ENCODE results near the gene MYO9A. TPM values are rescaled to one million over a fixed set of nuclear protein-coding genes. Genes with fewer than 3 reads are reported as not detected.

The MYO9A gene
- polyA plus RNA-seq, 3 donors = 3.9 to 6.6 (median 5.0) TPM

- Mint-ChIP-seq H3K27ac (no peak overlapping the region), H3K9me3 (no peaks in the 10 kb centered on the region), H3K27me3 (ENCODE audit: low read depth in 3 of 3) (peaks cover 2 to 6% (median 4%) of the 10 kb centered on the region in 3 donors), H3K36me3 (no peaks in the 10 kb centered on the region), H3K4me1 (peaks cover 8% of the 10 kb centered on the region), H3K4me3 (no peak overlapping the region)
- DNase-seq = no peak
- Histone ChIP-seq H3K79me2 (ENCODE audit: insufficient read depth, low read length) (no peaks in the 10 kb centered on the region), H3K36me3 (replicated peaks in 1 of 2; ENCODE audit: control insufficient read depth in 1 of 2, insufficient read depth in 2 of 2, low read length in 2 of 2) (no peaks in the 10 kb centered on the region), H3K4me1 (ENCODE audit: control insufficient read depth in 1 of 2, insufficient read depth in 2 of 2, low read length in 2 of 2) (peaks cover 0 to 4% of the 10 kb centered on the region in 2 donors), H3K27me3 (ENCODE audit: control insufficient read depth in 2 of 2, insufficient read depth in 2 of 2, low read length in 2 of 2) (no peaks in the 10 kb centered on the region), H3K9ac (ENCODE audit: insufficient read depth, low read length, poor library complexity, severe bottlenecking) (no peak overlapping the region), H2AFZ (ENCODE audit: insufficient read depth, low read depth, low read length, poor library complexity, severe bottlenecking) (no peak overlapping the region), H3K4me2 (replicated peaks; ENCODE audit: extremely low read depth, low read length, poor library complexity, severe bottlenecking) (no peak overlapping the region), H3K27ac (ENCODE audit: low read depth in 1 of 2, low read length in 2 of 2) (no peak overlapping the region), H3K9me3 (replicated peaks in 1 of 2; ENCODE audit: control insufficient read depth in 1 of 2, insufficient read depth in 1 of 2, low read length in 2 of 2) (no peaks in the 10 kb centered on the region), H4K20me1 (ENCODE audit: insufficient read depth, low read length) (no peaks in the 10 kb centered on the region), H3K4me3 (replicated peaks in 1 of 3; ENCODE audit: low read depth in 2 of 3, low read length in 3 of 3) (no peak overlapping the region)
- TF ChIP-seq, protein P1, sequence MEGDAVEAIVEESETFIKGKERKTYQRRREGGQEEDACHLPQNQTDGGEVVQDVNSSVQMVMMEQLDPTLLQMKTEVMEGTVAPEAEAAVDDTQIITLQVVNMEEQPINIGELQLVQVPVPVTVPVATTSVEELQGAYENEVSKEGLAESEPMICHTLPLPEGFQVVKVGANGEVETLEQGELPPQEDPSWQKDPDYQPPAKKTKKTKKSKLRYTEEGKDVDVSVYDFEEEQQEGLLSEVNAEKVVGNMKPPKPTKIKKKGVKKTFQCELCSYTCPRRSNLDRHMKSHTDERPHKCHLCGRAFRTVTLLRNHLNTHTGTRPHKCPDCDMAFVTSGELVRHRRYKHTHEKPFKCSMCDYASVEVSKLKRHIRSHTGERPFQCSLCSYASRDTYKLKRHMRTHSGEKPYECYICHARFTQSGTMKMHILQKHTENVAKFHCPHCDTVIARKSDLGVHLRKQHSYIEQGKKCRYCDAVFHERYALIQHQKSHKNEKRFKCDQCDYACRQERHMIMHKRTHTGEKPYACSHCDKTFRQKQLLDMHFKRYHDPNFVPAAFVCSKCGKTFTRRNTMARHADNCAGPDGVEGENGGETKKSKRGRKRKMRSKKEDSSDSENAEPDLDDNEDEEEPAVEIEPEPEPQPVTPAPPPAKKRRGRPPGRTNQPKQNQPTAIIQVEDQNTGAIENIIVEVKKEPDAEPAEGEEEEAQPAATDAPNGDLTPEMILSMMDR (IDR thresholded peaks at IDR 0.05) = no peak
- whole genome bisulfite sequencing (ENCODE audit: insufficient coverage) = 97% methylated on average over 6 of the region's 8 CpGs
- intact Hi-C loops (cut with micrococcal nuclease) = loop anchor here (2.0 to 5.0 kb wide), 2 partner anchors 375 kb away; no protein-coding TSS in a partner anchor
These were observed 336.0 kb downstream of the MYO9A start for GRCh38 chr15:71781965-71782265.

- intact Hi-C loops (cut with micrococcal nuclease) = loop anchor here (2.0 to 5.0 kb wide), 2 partner anchors 375 to 376 kb away; no protein-coding TSS in a partner anchor
- H3K9ac ChIP-seq (ENCODE audit: insufficient read depth, low read length, poor library complexity, severe bottlenecking) = no peak overlapping the region
- H3K27ac ChIP-seq (ENCODE audit: low read depth in 1 of 2, low read length in 2 of 2) = no peak overlapping the region
- no peak overlapping the region for H3K27ac Mint-ChIP-seq
- H3K36me3 Mint-ChIP-seq = no peaks in the 10 kb centered on the region
- H4K20me1 ChIP-seq (ENCODE audit: insufficient read depth, low read length) = no peaks in the 10 kb centered on the region
- no peaks in the 10 kb centered on the region for H3K36me3 ChIP-seq (replicated peaks in 1 of 2; ENCODE audit: control insufficient read depth in 1 of 2, insufficient read depth in 2 of 2, low read length in 2 of 2)
- no peak for DNase-seq
- H3K4me3 Mint-ChIP-seq = no peak overlapping the region
- no peaks in the 10 kb centered on the region for H3K27me3 ChIP-seq (ENCODE audit: control insufficient read depth in 2 of 2, insufficient read depth in 2 of 2, low read length in 2 of 2)
- TF ChIP-seq, protein P1 (IDR thresholded peaks at IDR 0.05) = no peak
- no peaks in the 10 kb centered on the region for H3K9me3 ChIP-seq (replicated peaks in 1 of 2; ENCODE audit: control insufficient read depth in 1 of 2, insufficient read depth in 1 of 2, low read length in 2 of 2)
- no peak overlapping the region for H2AFZ ChIP-seq (ENCODE audit: insufficient read depth, low read depth, low read length, poor library complexity, severe bottlenecking)
- no peaks in the 10 kb centered on the region for H3K79me2 ChIP-seq (ENCODE audit: insufficient read depth, low read length)
- 90% methylated on average over 6 of the region's 9 CpGs for WGBS (ENCODE audit: insufficient coverage)
- no peaks in the 10 kb centered on the region for H3K9me3 Mint-ChIP-seq
- no peak overlapping the region for H3K4me3 ChIP-seq (replicated peaks in 1 of 3; ENCODE audit: low read depth in 2 of 3, low read length in 3 of 3)
- H3K4me1 Mint-ChIP-seq = peaks cover 8% of the 10 kb centered on the region
- peaks cover 3 to 6% (median 4%) of the 10 kb centered on the region in 3 donors for H3K27me3 Mint-ChIP-seq (ENCODE audit: low read depth in 3 of 3)
- peaks cover 0 to 4% of the 10 kb centered on the region in 2 donors for H3K4me1 ChIP-seq (ENCODE audit: control insufficient read depth in 1 of 2, insufficient read depth in 2 of 2, low read length in 2 of 2)
- no peak overlapping the region for H3K4me2 ChIP-seq (replicated peaks; ENCODE audit: extremely low read depth, low read length, poor library complexity, severe bottlenecking)
These were observed 336.6 kb downstream of the MYO9A start for GRCh38 chr15:71781179-71781964.
